ENCODE measurements around the gene GLRA3.

- TF ChIP-seq, protein P1, sequence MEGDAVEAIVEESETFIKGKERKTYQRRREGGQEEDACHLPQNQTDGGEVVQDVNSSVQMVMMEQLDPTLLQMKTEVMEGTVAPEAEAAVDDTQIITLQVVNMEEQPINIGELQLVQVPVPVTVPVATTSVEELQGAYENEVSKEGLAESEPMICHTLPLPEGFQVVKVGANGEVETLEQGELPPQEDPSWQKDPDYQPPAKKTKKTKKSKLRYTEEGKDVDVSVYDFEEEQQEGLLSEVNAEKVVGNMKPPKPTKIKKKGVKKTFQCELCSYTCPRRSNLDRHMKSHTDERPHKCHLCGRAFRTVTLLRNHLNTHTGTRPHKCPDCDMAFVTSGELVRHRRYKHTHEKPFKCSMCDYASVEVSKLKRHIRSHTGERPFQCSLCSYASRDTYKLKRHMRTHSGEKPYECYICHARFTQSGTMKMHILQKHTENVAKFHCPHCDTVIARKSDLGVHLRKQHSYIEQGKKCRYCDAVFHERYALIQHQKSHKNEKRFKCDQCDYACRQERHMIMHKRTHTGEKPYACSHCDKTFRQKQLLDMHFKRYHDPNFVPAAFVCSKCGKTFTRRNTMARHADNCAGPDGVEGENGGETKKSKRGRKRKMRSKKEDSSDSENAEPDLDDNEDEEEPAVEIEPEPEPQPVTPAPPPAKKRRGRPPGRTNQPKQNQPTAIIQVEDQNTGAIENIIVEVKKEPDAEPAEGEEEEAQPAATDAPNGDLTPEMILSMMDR (IDR thresholded peaks at IDR 0.05), result no peak
- TF ChIP-seq POLR2A (IDR thresholded peaks at IDR 0.05), result no peak
- no peak for TF ChIP-seq EP300 (IDR thresholded peaks at IDR 0.05)
Observed at GRCh38 chr4:174635732-174636131, 193.3 kb downstream of the GLRA3 start.

All from ovary (tissue), 3 donors.